Measurements from ENCODE around the gene PROB1.
"Not testable (repeated sequence)": the region's sequence is repeated elsewhere in the genome, so short reads cannot be mapped to it uniquely, and the experiment has no call there.

Gene PROB1

DNA sequence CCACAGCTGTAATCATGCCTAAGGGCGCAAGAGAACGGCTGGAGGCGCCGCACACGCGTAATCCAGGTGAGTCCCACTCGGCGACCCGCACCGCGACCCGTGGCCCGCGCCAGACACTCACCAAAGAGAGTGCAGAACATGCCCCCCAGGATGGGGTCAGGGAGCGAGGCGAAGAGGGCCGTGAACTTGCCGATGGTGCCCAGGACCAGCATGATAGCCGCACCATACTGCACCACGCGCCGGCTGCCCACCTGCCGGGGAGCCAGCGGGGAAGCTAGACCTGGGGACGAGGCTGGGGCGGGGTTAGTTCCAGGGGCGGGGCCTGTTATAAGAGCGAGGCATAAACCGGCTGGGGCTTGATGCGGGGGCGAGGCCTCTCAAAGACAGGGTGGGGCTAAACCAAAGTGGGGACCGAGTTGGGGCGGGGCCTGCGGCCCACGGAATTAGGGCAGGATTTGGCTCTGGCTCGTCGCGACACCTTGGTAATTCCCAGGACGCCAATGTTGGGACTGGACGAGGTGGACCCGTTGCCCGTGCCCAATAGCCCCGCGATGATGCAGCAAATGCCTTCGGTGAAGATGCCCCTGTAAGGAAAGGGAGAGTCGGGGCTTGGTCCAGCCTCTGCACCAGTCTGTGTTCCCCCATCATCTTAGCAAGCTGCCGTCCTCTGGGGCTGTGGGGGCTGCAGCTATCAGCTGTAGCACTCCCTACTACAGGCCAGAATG, 16.6 kb downstream of the PROB1 start:
- no peak for DNase-seq (ENCODE audit: low read depth)

- DNase-seq (ENCODE audit: low read depth) = no peak
These were observed 17.7 kb downstream of the PROB1 start for GRCh38 chr5:139377226-139377625.

DNA sequence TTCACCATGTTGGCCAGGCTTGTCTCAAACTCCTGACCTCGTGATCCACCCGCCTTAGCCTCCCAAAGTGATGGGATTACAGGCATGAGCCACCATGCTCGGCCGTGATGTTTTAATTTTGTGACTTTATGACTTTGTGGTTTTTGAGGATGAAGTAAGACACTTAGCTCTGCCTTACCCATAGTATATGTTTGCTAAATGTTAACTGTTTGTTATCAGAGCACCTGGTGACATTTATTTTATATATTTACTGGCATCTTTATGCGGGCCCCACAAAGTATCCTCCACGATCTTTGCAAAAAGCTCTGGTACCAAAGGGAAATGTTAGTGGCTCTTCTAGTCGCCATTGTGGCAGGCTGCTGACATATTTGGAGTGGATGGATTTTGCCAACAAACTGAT, 18.5 kb downstream of the PROB1 start:
- no peak for DNase-seq (ENCODE audit: low read depth)

DNA sequence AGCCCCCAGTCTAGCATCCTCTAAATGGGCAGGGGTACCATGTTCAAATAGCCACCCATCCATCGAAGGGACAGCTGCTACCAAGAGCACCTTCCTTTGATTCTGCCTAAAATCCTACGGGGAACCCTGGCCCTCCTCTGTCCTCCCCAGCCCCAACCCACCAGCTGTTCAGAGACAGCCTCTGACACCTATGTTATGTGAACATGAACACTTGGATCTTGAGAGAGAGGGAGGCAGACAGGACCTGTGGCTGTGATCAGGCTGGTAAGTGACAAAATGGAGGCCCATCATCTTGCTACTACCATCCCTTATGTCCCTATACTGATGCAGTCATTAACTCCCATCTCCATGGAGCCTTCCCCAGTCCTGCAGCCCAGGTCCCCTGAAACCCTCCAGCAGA, 20.0 kb downstream of the PROB1 start:
- no peak for DNase-seq (ENCODE audit: low read depth)

GRCh38 chr5:139371482-139372435, 23.1 kb downstream of the PROB1 start:
- DNase-seq (ENCODE audit: low read depth) = no peak

- peak; percentile 75 for DNase-seq (ENCODE audit: low read depth)
These were observed 25.7 kb downstream of the PROB1 start for GRCh38 chr5:139369181-139369580.

DNA sequence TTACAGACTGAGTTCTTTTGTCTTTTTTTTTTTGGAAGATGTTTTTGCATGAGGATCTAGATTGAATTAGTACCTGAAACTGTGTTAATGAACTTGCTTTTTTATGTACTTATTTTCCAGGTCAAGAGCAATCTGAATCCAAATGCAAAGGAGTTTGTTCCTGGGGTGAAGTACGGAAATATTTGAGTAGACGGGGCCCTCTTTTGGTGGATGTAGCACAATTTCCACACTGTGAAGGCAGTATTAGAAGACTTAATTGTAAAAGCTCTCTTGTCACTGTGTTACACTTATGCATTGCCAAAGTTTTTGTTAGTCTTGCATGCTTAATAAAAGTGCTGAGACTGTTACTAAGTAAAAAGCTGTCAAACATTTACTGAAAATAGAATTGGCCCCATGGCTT, 26.3 kb downstream of the PROB1 start:
- no peak for DNase-seq (ENCODE audit: low read depth)

- DNase-seq (ENCODE audit: low read depth) = no peak
These were observed 30.4 kb downstream of the PROB1 start for GRCh38 chr5:139364466-139364865.

DNA sequence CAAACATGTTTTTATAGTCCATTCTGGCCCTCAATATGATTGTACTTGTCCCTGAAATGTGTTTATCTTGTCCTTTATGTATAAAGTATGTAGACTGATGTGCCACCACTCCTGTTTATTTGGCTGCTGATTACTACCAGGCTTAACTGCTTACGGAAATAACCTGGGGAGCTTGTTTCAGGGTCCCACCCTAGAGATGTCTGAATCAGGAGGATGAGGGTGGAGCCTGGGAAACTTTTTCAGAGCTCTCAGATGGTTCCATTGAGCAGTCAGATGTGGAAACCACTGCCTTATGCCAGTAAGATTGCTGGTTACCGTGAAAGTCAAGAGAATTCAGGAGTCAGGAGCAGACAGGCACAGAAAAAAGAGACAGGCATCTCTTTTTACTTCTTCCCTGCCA, 31.0 kb downstream of the PROB1 start:
- no peak for DNase-seq (ENCODE audit: low read depth)

- no peak for DNase-seq (ENCODE audit: low read depth)
These were observed 33.0 kb downstream of the PROB1 start for GRCh38 chr5:139361835-139362429.

DNA sequence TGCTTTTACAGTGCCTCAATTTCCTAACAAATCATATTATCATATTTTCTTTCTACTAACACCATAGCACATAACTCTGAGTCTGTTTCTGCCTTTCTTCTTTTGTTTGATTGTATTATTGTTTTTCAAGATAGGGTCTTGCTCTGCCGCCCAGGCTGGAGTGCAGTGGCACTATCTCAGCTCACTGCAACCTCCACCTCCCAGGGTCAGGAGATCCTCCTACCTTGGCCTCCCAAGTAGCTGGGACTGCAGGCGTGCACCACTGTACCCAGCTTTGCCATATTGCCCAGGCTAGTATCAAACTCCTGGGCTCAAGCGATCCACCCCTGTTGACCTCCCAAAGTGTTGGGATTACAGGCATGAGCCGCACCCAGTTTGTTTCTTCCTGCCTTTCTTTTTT, 34.5 kb downstream of the PROB1 start:
- DNase-seq (ENCODE audit: low read depth) = no peak

GRCh38 chr5:139358064-139358463, 36.8 kb downstream of the PROB1 start:
- no peak for DNase-seq (ENCODE audit: low read depth)

DNA sequence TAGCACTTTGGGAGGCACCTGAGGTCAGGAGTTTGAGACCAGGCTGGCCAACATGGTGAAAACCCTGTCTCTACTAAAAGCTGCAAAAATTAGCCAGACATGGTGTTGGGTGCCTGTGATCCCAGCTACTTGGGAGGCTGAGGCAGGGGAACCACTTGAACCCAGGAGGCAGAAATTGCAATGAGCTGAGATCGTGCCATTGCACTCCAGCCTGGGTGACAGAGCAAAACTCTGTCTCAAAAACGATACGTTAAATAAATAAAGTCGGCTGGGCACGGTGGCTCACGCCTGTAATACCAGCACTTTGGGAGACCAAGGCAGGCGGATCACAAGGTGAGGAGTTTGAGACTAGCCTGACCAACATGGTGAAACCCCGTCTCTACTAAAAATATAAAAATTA, 39.0 kb downstream of the PROB1 start:
- not testable (repeated sequence) for DNase-seq (ENCODE audit: low read depth)

GRCh38 chr5:139354186-139354585, 40.7 kb downstream of the PROB1 start:
- DNase-seq (ENCODE audit: low read depth) = no peak

- DNase-seq (ENCODE audit: low read depth) = not testable (repeated sequence)
These were observed 47.0 kb downstream of the PROB1 start for GRCh38 chr5:139347863-139348262.

- not testable (repeated sequence) for DNase-seq (ENCODE audit: low read depth)
These were observed 49.5 kb downstream of the PROB1 start for GRCh38 chr5:139345442-139345841.

DNA sequence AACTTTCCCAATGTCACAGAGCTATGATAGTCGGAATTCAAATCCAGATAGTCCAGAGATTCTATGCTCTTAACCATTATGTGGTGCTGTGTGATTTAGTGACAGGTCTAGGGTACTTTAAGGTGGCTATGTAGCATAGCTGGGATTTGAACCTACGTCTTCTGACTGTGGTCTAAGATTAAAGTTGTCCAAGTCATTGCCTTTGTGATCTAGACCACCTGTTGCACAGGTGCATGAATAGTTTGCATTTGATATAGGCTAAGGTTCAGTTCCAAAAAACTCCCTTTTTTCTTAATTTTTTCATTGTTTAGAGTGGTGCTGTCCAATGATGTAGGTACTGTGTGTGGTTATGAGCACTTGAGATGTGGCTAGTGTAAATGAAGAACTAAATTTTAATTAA, 50.7 kb downstream of the PROB1 start:
- no peak for DNase-seq (ENCODE audit: low read depth)

DNA sequence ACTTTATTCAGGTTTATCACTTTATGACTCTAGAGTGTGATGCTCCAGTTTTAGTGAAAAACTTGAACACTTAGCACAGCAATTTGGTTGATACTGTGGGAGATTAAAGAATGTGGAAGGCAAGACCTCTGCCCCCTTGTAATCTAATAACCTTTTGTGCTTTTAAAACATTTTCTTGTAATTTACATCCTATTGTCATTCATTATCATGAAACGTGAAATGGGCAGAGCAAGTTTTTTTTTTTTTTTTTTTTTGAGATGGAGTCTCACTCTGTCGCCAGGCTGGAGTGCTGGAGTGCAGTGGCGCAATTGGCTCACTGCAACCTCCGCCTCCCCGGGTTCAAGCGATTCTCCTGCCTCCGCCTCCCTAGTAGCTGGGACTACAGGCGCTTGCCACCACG, 51.4 kb downstream of the PROB1 start:
- DNase-seq (ENCODE audit: low read depth) = no peak

- DNase-seq (ENCODE audit: low read depth) = no peak
These were observed 52.5 kb downstream of the PROB1 start for GRCh38 chr5:139342423-139342723.

GRCh38 chr5:139341689-139342422, 53.0 kb downstream of the PROB1 start, which contains the start of gene PAIP2:
Gene PAIP2 (plus strand): TSS chr5:139341854. CDS start chr5:139363785, 21,931 bp downstream.
- DNase-seq (ENCODE audit: low read depth) = peak; percentile 98

GRCh38 chr5:139341187-139341688, 53.7 kb downstream of the PROB1 start:
- no peak for DNase-seq (ENCODE audit: low read depth)

Measured in EH (cell line).